MCF 10A (cell line): ENCODE measurements around the gene GDNF. TPM values are rescaled to one million over a fixed set of nuclear protein-coding genes. Genes with fewer than 3 reads are reported as not detected.

Experiments
- BruUV-seq: library from RNA; stranded (reverse); fragments of 400-500 nt; replicated peaks from 2 replicates; lab custom pipeline; 2021; lab: Mats Ljungman, UMichigan
- CTCF ChIA-PET: fragments of 300-600 bp; sonication (Branson Sonifier 250); formaldehyde crosslinking; extraction: SDS; loops from one replicate; lab custom pipeline; 2021; ENCODE audit warnings: antibody characterized with exemption, inconsistent platforms; lab: Yijun Ruan, JAX
- POLR2A ChIA-PET: fragments of 300-600, 350-650 bp; sonication (Branson Sonifier 250); formaldehyde crosslinking; extraction: SDS; loops from one replicate; lab custom pipeline; 2020; ENCODE audit warnings: antibody characterized with exemption, inconsistent platforms; lab: Yijun Ruan, JAX
- DNase-seq: peaks from one replicate; pipeline ENCODE4 v3.0.0-alpha.2; 2018; ENCODE audit not compliant: unreplicated experiment
- H3K27ac Mint-ChIP-seq: one replicate; pipeline ENCODE4 v1.8.0; 2022; ENCODE audit warnings: mild to moderate bottlenecking, low read depth, mixed read lengths; ENCODE audit not compliant: unreplicated experiment
- H3K27me3 Mint-ChIP-seq: one replicate; pipeline ENCODE4 v1.8.0; 2022; ENCODE audit warnings: mixed read lengths; ENCODE audit not compliant: insufficient read depth, unreplicated experiment
- H3K36me3 Mint-ChIP-seq: one replicate; pipeline ENCODE4 v1.8.0; 2022; ENCODE audit warnings: mild to moderate bottlenecking, moderate library complexity, mixed read lengths; ENCODE audit not compliant: insufficient read depth, unreplicated experiment
- H3K4me1 Mint-ChIP-seq: one replicate; pipeline ENCODE4 v1.8.0; 2022; ENCODE audit warnings: mixed read lengths; ENCODE audit not compliant: insufficient read depth, unreplicated experiment
- H3K4me3 Mint-ChIP-seq: one replicate; pipeline ENCODE4 v1.8.0; 2022; ENCODE audit warnings: mild to moderate bottlenecking, moderate library complexity, mixed read lengths; ENCODE audit not compliant: unreplicated experiment
- H3K9me3 Mint-ChIP-seq: one replicate; pipeline ENCODE4 v1.8.0; 2022; ENCODE audit warnings: mixed read lengths; ENCODE audit not compliant: unreplicated experiment
- intact Hi-C: fragments of 100-400 bp; cut with micrococcal nuclease; formaldehyde crosslinking; loops from 2 replicates; pipeline ENCODE4 v1.14.1; 2022
- total RNA-seq: library from RNA; stranded (reverse); gene quantifications from 2 replicates; pipeline ENCODE4 v1.2.3, GENCODE V29; 2022
- TF ChIP-seq, protein P1 (sequence below): fragments of 200-600 bp; IDR thresholded peaks from one replicate; pipeline ENCODE4 v1.8.0; 2022; ENCODE audit warnings: antibody characterized with exemption, mild to moderate bottlenecking; ENCODE audit not compliant: unreplicated experiment

The GDNF gene
- total RNA-seq, 1 experiment from 2014 or later: not detected

DNA sequence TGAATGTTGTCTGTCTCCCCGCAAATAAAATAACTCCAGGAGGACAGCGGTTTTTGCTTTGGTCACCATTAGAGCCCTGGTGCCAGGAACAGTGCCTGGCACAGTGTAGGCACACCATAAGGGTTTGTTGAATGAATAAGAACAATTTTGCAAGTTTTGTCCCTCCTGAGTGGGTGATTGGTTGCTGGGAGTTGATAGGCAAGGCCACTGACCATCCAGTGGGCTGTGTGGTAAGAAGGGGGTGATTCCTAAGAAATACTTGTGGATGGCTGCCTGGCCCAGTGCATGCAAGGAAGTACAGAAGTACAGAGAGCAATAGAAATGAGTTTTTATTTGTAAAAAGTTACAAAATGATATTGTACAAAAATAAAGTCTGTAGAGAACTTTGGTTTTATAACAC is 27.5 kb downstream of the GDNF start:
- POLR2A ChIA-PET: no interaction called here
- Mint-ChIP-seq H3K9me3 (peaks cover 8% of the 10 kb centered on the region), H3K36me3 (no peaks in the 10 kb centered on the region), H3K4me1 (no peaks in the 10 kb centered on the region), H3K27me3 (no peaks in the 10 kb centered on the region), H3K27ac (no peak overlapping the region), H3K4me3 (no peak overlapping the region)
- no peak for DNase-seq
- CTCF ChIA-PET: no interaction called here
- intact Hi-C loops: no loop called here
- TF ChIP-seq, protein P1, sequence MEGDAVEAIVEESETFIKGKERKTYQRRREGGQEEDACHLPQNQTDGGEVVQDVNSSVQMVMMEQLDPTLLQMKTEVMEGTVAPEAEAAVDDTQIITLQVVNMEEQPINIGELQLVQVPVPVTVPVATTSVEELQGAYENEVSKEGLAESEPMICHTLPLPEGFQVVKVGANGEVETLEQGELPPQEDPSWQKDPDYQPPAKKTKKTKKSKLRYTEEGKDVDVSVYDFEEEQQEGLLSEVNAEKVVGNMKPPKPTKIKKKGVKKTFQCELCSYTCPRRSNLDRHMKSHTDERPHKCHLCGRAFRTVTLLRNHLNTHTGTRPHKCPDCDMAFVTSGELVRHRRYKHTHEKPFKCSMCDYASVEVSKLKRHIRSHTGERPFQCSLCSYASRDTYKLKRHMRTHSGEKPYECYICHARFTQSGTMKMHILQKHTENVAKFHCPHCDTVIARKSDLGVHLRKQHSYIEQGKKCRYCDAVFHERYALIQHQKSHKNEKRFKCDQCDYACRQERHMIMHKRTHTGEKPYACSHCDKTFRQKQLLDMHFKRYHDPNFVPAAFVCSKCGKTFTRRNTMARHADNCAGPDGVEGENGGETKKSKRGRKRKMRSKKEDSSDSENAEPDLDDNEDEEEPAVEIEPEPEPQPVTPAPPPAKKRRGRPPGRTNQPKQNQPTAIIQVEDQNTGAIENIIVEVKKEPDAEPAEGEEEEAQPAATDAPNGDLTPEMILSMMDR: no peak
- no TSS peak for BruUV-seq

DNA sequence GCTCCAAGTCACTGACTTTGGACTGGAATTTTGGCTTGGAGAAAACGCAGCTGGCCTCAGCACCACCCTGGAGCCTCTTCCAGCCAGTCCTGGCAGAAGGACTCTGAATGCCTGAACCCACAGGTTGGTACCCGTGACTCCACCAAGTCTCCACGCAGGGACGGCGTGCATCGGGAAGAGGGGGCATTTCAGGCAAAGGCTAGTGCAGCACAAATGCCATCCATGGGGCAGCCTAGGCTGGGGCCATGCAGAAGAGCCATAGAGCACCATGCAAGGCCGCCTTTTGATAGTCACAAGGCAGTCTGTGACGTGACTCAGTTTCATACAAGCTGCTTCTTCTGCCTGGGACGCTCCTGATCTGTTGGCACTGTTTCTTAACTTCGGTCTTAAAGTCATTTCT is 28.0 kb downstream of the GDNF start:
- no peak overlapping the region for H3K27ac Mint-ChIP-seq
- intact Hi-C loops: no loop called here

DNA sequence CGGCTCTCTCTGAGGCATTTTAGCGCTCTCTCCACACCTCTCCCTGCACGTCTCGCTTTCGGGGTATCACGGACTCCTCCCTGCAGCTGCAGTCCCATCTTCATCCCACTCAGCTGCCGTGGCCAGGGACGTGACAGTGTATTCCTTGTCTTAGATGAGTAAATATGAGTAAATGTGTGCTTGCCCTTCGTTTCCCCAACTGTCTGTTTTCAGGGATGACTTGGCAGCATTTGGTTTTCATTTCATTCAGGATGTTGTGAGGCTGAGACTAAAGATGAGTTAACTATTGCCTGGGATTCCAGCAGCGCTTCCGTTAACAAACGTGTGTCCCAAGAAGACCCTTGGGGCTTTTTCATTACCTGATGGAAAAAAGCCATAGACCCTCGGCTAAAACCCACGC is 29.5 kb downstream of the GDNF start:
- ChIA-PET CTCF (interaction anchor here (0.6 kb wide), 1 partner anchor 390 kb away, joined by 3 read pairs; no protein-coding TSS in a partner anchor), POLR2A (no interaction called here)
- no peak for DNase-seq
- Mint-ChIP-seq H3K27ac (no peak overlapping the region), H3K4me1 (no peaks in the 10 kb centered on the region), H3K9me3 (no peaks in the 10 kb centered on the region), H3K36me3 (no peaks in the 10 kb centered on the region), H3K27me3 (no peaks in the 10 kb centered on the region), H3K4me3 (no peak overlapping the region)
- intact Hi-C loops: no loop called here
- TF ChIP-seq, protein P1: no peak
- BruUV-seq: no TSS peak

More for the DNA sequence above, 28.0 kb downstream of the GDNF start:
- Mint-ChIP-seq H3K4me3 (no peak overlapping the region), H3K9me3 (peaks cover 8% of the 10 kb centered on the region), H3K4me1 (no peaks in the 10 kb centered on the region), H3K36me3 (no peaks in the 10 kb centered on the region), H3K27me3 (no peaks in the 10 kb centered on the region)
- DNase-seq: no peak
- TF ChIP-seq, protein P1: no peak
- ChIA-PET POLR2A (no interaction called here), CTCF (interaction anchor here (0.5 to 0.6 kb wide), 2 partner anchors 30 to 64 kb away, joined by 3 read pairs; no protein-coding TSS in a partner anchor)
- no TSS peak for BruUV-seq

DNA sequence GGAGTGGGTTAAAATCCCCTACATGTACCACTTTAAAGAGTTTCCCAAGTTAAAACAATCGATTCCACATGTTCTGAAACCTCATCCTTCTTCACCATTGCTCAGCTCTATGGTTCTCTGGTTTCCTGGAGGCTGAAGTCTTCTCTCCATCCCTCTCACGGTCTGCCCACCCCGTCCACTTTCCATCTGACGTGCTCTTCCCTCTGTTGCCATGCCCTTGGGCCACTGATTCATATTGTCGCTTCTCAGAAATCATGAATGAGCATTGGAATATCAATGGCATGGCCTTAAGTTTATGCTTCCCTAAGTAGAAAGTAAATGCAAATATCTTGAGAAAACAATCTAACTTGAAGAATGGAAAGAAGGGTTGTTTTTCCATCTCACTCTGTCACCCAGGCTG is 30.9 kb downstream of the GDNF start:
- no TSS peak for BruUV-seq
- CTCF ChIA-PET: no interaction called here
- Mint-ChIP-seq H3K36me3 (no peaks in the 10 kb centered on the region), H3K4me1 (no peaks in the 10 kb centered on the region), H3K4me3 (no peak overlapping the region), H3K9me3 (no peaks in the 10 kb centered on the region), H3K27me3 (no peaks in the 10 kb centered on the region), H3K27ac (no peak overlapping the region)
- POLR2A ChIA-PET: no interaction called here
- DNase-seq: no peak
- TF ChIP-seq, protein P1: no peak
- intact Hi-C loops: no loop called here
